IgD-negative memory B cell (primary cell): Measurements from ENCODE around the gene FOXP1. TPM values are rescaled to one million over a fixed set of nuclear protein-coding genes. Genes with fewer than 3 reads are reported as not detected.

Source experiments
- H3K27ac Mint-ChIP-seq, 3 donors: one replicate each; pipeline ENCODE4 v1.8.0; 2020 to 2022; ENCODE audit warnings: mild to moderate bottlenecking in 3 of 3, mixed read lengths in 3 of 3, moderate library complexity in 1 of 3
- H3K27me3 Mint-ChIP-seq: one replicate; pipeline ENCODE4 v1.8.0; 2021; ENCODE audit warnings: mixed read lengths
- H3K36me3 Mint-ChIP-seq: one replicate; pipeline ENCODE4 v1.8.0; 2020; ENCODE audit warnings: mild to moderate bottlenecking, mixed read lengths
- H3K4me1 Mint-ChIP-seq, 3 donors: one replicate each; pipeline ENCODE4 v1.8.0; 2020 to 2022; ENCODE audit warnings: mixed read lengths in 3 of 3, mild to moderate bottlenecking in 1 of 3
- H3K4me3 Mint-ChIP-seq, 4 donors: one replicate each; pipeline ENCODE4 v1.8.0; 2020 to 2022; ENCODE audit warnings: mild to moderate bottlenecking in 4 of 4, mixed read lengths in 4 of 4, moderate library complexity in 3 of 4
- H3K9me3 Mint-ChIP-seq, 3 donors: one replicate each; pipeline ENCODE4 v1.8.0; 2020 to 2021; ENCODE audit warnings: mixed read lengths in 3 of 3, mild to moderate bottlenecking in 1 of 3
- polyA plus RNA-seq: library from polyadenylated mRNA; unstranded; fragments of 300-500 nt; fragmentation: Illumina TruSeq; gene quantifications from one replicate; pipeline ENCODE4 v1.2.3, GENCODE V29; 2021

FOXP1 gene
- polyA plus RNA-seq, 1 donor from 2014 or later: 277 TPM

GRCh38 chr3:71244826-71245488 is 338.6 kb downstream of the FOXP1 start:
- peaks cover 2% of the 10 kb centered on the region for H3K36me3 Mint-ChIP-seq
- no peaks in the 10 kb centered on the region for H3K9me3 Mint-ChIP-seq
- no peak overlapping the region for H3K4me3 Mint-ChIP-seq
- no peak overlapping the region for H3K27ac Mint-ChIP-seq
- peaks cover 3% of the 10 kb centered on the region for H3K27me3 Mint-ChIP-seq
- peaks cover 0 to 7% (median 5%) of the 10 kb centered on the region in 3 donors for H3K4me1 Mint-ChIP-seq

- Mint-ChIP-seq H3K27ac (peak overlapping the region in 1 of 3 donors; percentile 47), H3K36me3 (peaks cover 2% of the 10 kb centered on the region), H3K4me3 (no peak overlapping the region), H3K27me3 (peaks cover 3% of the 10 kb centered on the region), H3K4me1 (peaks cover 0 to 7% (median 5%) of the 10 kb centered on the region in 3 donors), H3K9me3 (no peaks in the 10 kb centered on the region)
Measured at GRCh38 chr3:71244153-71244825, 339.2 kb downstream of the FOXP1 start.

DNA sequence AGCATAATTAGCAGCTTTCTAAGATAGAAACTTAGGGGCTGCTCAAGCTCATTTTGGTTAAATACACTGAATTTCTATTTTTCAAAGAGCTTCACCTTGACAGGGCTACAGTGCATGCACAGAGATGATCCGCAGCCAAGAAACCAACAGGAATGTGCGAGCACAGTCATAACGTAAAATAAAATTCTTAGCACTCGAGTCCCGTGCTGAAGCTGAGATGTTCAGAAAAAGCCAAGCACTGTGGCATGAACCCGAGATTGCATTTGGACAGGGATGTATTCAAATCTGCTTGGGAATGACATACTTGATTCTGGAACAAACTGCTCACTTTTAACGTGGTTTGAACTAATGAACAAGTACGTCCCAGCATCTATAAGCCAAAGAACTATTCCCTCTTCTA is 340.3 kb downstream of the FOXP1 start:
- H3K4me1 Mint-ChIP-seq: peaks cover 0 to 7% (median 4%) of the 10 kb centered on the region in 3 donors
- no peaks in the 10 kb centered on the region for H3K9me3 Mint-ChIP-seq
- H3K27me3 Mint-ChIP-seq: peaks cover 3% of the 10 kb centered on the region
- H3K27ac Mint-ChIP-seq: no peak overlapping the region
- H3K36me3 Mint-ChIP-seq: peaks cover 2% of the 10 kb centered on the region
- no peak overlapping the region for H3K4me3 Mint-ChIP-seq

DNA sequence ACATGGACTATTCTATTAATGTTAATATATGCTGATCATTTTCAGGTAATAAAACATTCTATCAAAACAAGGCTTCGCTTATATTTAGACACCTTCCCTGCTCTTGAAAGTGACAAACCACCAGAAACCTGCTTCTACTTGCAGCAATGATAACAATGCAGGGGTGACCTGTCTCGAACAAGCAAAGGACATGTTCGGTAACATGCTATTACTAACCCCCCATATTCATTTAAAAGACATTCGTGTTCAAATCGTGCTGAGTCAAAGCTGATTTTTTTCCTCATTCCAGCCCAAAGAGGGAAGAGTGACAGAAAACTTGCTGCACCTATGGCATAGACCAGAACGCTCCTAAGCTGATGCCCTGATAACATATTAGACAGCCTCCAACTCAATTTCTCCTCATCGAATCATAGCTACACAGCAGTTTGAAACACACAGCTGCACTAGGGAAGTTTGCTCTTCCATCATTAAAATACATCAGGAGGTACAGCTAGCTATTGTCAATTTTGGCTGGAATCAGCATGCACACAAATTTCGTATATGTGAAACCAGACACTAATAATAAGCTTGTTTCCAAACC is 341.5 kb downstream of the FOXP1 start:
- Mint-ChIP-seq H3K27me3 (peaks cover 3% of the 10 kb centered on the region), H3K4me3 (no peak overlapping the region), H3K36me3 (peaks cover 2% of the 10 kb centered on the region), H3K27ac (no peak overlapping the region), H3K9me3 (no peaks in the 10 kb centered on the region), H3K4me1 (peaks cover 0 to 7% (median 6%) of the 10 kb centered on the region in 3 donors)

DNA sequence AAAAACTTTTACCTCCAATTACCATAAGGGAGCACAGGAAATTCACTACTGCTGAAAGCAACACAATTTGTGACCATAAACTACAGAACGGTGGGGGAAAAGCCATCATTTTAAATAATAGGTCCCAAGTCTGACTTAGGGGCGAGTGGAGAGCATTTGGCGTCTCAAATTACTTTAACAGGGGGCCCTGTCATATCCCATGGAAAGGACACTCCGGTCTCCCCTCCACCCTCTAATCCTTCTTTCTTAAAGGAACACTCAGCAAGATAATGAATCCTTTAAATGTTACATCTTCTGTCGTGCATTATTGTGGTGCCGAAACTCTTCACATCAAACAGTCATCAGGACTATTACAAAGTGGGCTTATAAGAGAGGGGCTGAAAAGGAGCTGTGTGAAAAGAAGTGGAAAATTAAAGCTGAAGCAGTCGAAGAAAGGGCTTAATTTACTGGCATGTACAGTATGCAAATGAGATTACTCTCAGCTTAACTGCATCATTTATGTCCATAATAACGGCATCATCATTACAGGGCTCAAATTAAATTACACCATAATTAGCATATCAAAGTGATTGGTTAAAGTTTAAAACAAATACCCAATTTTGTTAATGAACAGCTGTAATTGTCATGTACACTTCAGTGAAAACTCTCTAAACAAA is 342.2 kb downstream of the FOXP1 start:
- H3K4me3 Mint-ChIP-seq: no peak overlapping the region
- no peaks in the 10 kb centered on the region for H3K9me3 Mint-ChIP-seq
- H3K27me3 Mint-ChIP-seq: peaks cover 4% of the 10 kb centered on the region
- peak overlapping the region in 1 of 3 donors; percentile 2 for H3K27ac Mint-ChIP-seq
- peaks cover 2 to 7% (median 7%) of the 10 kb centered on the region in 3 donors for H3K4me1 Mint-ChIP-seq
- peaks cover 2% of the 10 kb centered on the region for H3K36me3 Mint-ChIP-seq

DNA sequence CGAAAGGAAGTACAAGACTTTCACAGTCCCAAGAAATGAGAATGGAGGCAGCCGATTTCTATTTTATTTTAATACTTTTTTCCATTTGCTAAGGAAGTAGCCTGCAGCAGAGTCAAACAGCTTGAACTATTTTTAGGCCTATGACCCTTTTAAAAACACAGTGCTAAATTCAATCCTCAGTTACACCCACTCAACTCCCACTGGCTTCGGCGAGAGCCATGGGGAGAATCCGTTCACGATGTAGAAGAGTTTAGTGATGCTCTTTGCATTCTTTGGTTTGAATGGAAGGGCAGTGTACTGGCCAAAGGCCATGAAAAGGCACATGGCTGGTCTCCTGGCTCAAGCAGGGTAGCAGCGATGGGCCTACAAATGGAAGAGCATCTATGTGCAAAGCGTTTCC is 343.5 kb downstream of the FOXP1 start:
- Mint-ChIP-seq H3K27ac (peak overlapping the region in 1 of 3 donors; percentile 63), H3K9me3 (no peaks in the 10 kb centered on the region), H3K27me3 (peaks cover 4% of the 10 kb centered on the region), H3K4me3 (no peak overlapping the region), H3K36me3 (peaks cover 2% of the 10 kb centered on the region), H3K4me1 (peaks cover 5 to 9% (median 7%) of the 10 kb centered on the region in 3 donors)

DNA sequence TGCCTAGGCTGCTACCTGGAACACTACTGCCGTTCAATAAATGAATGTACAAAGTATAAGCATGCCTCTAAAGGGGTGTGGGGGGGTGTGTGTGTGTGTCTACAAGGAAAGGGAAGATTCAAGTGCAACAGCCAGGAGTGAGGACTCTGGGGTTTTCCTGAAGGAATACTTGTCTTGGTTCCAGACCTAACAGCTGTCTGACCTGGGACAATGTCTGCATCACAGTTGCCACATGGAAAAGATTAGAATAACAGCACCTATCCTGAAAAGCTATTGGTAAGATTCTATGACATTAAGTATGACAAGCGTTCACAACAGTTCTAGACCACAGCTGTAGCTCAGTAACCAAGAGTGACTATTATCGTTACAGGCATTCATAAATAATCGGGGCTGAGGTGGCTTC is 345.2 kb downstream of the FOXP1 start:
- Mint-ChIP-seq H3K27ac (no peak overlapping the region), H3K4me1 (peaks cover 5 to 6% (median 5%) of the 10 kb centered on the region in 3 donors), H3K9me3 (no peaks in the 10 kb centered on the region), H3K4me3 (no peak overlapping the region), H3K36me3 (peaks cover 4% of the 10 kb centered on the region), H3K27me3 (peaks cover 2% of the 10 kb centered on the region)

DNA sequence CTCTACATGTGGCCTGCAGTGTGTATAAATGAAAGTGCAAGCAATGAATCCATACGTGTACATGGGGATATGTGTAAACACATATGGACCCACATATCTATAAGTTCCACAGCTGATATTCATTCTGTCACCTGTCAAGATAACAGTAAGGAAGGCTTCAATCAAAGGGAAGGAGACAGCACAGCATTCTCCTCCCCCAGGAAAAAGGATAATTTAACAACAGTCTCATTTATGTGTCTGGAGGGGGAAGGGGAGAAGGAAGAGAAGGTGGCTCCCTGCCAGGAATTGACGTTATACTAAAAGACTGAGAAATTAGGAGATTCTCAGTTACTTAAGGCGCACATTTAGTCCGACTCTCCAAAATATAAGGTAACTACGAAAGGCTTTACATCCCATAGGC is 345.9 kb downstream of the FOXP1 start:
- Mint-ChIP-seq H3K9me3 (peaks cover 0 to 2% (median 0%) of the 10 kb centered on the region in 3 donors), H3K4me3 (no peak overlapping the region), H3K27ac (no peak overlapping the region), H3K27me3 (peaks cover 2% of the 10 kb centered on the region), H3K4me1 (peaks cover 5 to 6% (median 5%) of the 10 kb centered on the region in 3 donors), H3K36me3 (peaks cover 3% of the 10 kb centered on the region)

DNA sequence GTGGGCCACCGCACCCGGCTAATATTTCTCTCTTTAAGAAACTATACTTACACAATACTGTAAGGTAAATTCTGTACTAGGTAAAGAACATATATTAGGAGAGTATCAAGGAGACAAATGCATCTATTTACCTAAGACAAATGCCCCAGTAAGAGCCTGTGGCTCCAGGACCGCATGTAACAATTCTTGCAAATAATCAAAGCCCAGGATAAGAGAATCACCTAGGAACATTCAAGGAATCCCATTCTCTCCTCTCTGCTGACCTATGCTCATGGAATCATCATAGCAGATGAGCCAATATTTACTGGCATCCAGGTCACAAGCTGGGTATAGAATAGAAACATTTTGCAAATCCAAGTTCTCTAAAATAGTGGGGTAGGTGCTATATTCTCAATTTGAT is 347.7 kb downstream of the FOXP1 start:
- no peak overlapping the region for H3K4me3 Mint-ChIP-seq
- peaks cover 0 to 2% (median 0%) of the 10 kb centered on the region in 3 donors for H3K9me3 Mint-ChIP-seq
- H3K4me1 Mint-ChIP-seq: peaks cover 5 to 11% (median 8%) of the 10 kb centered on the region in 3 donors
- H3K27ac Mint-ChIP-seq: peak overlapping the region in 1 of 3 donors; percentile 33
- H3K27me3 Mint-ChIP-seq: peaks cover 2% of the 10 kb centered on the region
- peaks cover 3% of the 10 kb centered on the region for H3K36me3 Mint-ChIP-seq

DNA sequence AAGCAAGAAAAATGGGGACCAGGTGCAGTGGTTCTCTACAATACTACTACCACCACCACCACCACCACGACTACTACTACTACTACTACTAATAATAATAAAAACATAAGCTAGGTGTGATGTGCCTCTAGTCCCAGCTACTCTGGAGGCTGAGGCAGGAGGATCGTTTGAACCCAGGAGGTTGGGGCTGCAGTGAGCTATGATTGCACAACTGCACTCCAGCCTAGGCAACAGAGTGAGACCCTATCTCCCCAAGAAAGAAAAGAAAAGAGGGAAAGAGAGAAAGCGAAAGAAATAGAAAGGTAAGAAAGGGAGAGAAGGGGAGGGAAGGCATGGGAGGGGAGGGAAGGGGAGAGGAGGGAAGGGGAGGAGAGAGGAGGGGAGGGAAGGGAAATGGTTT is 350.6 kb downstream of the FOXP1 start:
- peaks cover 2% of the 10 kb centered on the region for H3K27me3 Mint-ChIP-seq
- H3K4me1 Mint-ChIP-seq: peaks cover 2 to 11% (median 7%) of the 10 kb centered on the region in 3 donors
- no peak overlapping the region for H3K27ac Mint-ChIP-seq
- H3K4me3 Mint-ChIP-seq: no peak overlapping the region
- H3K9me3 Mint-ChIP-seq: peaks cover 0 to 2% (median 0%) of the 10 kb centered on the region in 3 donors
- peaks cover 3% of the 10 kb centered on the region for H3K36me3 Mint-ChIP-seq

DNA sequence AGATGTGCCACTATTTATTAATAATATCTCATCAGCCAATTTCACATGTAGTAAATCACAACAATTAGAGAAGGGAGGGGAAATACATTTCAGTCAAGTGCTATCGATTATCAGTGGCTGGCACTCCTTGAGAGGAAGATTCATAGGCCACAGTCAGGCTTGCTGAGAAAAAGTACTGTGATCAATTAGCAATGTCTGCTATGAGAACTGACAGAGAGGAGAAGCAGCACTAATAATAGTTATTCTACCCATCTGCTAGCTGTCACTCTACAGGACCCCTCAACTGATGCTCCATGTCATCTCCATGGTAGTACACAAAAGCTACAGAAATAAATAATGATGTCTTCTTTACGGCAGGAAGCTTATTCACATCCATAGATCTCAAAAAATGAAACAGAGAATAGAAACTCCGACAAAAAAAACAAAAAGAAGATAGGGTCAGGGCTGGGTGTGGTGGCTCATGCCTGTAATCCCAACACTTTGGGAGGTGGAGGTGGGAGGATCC is 351.3 kb downstream of the FOXP1 start:
- H3K36me3 Mint-ChIP-seq: peaks cover 3% of the 10 kb centered on the region
- H3K27me3 Mint-ChIP-seq: peaks cover 2% of the 10 kb centered on the region
- peaks cover 0 to 2% (median 0%) of the 10 kb centered on the region in 3 donors for H3K9me3 Mint-ChIP-seq
- H3K27ac Mint-ChIP-seq: no peak overlapping the region
- peak overlapping the region in 1 of 4 donors; percentile 13 for H3K4me3 Mint-ChIP-seq
- peaks cover 8 to 17% (median 11%) of the 10 kb centered on the region in 3 donors for H3K4me1 Mint-ChIP-seq

DNA sequence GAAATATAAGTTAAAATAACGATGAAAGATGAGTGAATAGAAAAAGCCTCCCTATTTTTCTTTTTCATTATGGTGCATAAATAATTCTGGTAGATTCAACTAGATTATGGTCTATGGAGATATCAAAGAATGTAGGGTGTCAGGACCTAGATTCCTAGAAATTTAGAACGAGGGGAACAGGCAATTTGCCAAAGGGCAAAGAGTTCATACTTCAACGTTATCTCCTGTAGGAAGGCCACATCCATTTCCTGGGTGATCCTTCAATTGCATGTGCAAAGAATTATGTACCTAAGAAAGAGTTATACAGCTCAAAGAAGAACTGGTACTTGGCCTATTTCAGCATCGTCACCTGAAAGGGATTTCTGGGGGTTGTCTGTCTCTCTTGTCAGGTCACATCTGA is 351.8 kb downstream of the FOXP1 start:
- no peak overlapping the region for H3K4me3 Mint-ChIP-seq

DNA sequence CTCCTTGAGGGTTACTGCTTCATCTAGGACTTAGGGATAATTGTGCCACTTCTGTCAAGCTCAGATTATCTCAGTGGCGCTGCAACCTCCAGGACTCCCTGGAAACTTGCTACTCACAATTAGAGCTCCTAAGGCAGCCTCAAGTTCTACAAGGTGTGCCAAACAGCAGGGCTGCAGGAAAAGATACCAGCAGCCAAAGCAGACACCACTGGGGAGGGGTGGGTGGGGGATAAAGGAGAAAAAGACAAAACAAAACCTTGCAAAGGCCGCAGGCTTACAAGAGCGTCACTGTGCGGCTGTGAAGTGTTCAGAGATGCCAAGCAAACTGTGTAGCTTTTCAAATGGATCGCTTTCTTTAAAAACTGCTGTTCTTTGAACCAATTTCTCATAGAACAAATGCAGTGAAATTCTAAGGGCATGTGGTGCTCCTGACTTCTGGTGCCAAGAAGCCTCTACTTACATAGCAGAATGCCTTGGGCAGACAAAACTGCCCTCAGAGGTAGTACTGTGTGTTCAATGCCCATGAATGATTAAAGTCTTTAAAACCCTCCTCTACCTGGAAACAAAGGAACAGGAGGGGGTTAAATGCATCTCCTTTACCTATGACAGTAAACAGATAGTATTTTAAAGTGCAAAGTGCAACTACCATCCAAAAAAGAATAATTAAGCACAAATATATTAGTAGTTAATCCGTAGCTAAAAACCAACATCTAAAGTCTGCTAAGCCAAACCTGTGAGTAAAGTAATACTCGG is 353.4 kb downstream of the FOXP1 start:
- H3K27ac Mint-ChIP-seq: no peak overlapping the region
- peaks cover 3% of the 10 kb centered on the region for H3K36me3 Mint-ChIP-seq
- H3K27me3 Mint-ChIP-seq: no peaks in the 10 kb centered on the region
- peaks cover 20 to 29% (median 24%) of the 10 kb centered on the region in 3 donors for H3K4me1 Mint-ChIP-seq
- H3K4me3 Mint-ChIP-seq: no peak overlapping the region
- peaks cover 0 to 2% (median 0%) of the 10 kb centered on the region in 3 donors for H3K9me3 Mint-ChIP-seq

More for the DNA sequence above, 351.8 kb downstream of the FOXP1 start:
- Mint-ChIP-seq H3K27ac (no peak overlapping the region), H3K36me3 (peaks cover 3% of the 10 kb centered on the region), H3K4me1 (peaks cover 10 to 22% (median 15%) of the 10 kb centered on the region in 3 donors), H3K27me3 (peaks cover 2% of the 10 kb centered on the region), H3K9me3 (peaks cover 0 to 2% (median 0%) of the 10 kb centered on the region in 3 donors)
